Measurements from ENCODE around the gene ALAS2.
A peak's percentile ranks its signal among the peaks of the same experiment; 100 is the strongest.
"Not testable (repeated sequence)": the region's sequence is repeated elsewhere in the genome, so short reads cannot be mapped to it uniquely, and the experiment has no call there.

The ALAS2 gene

DNA sequence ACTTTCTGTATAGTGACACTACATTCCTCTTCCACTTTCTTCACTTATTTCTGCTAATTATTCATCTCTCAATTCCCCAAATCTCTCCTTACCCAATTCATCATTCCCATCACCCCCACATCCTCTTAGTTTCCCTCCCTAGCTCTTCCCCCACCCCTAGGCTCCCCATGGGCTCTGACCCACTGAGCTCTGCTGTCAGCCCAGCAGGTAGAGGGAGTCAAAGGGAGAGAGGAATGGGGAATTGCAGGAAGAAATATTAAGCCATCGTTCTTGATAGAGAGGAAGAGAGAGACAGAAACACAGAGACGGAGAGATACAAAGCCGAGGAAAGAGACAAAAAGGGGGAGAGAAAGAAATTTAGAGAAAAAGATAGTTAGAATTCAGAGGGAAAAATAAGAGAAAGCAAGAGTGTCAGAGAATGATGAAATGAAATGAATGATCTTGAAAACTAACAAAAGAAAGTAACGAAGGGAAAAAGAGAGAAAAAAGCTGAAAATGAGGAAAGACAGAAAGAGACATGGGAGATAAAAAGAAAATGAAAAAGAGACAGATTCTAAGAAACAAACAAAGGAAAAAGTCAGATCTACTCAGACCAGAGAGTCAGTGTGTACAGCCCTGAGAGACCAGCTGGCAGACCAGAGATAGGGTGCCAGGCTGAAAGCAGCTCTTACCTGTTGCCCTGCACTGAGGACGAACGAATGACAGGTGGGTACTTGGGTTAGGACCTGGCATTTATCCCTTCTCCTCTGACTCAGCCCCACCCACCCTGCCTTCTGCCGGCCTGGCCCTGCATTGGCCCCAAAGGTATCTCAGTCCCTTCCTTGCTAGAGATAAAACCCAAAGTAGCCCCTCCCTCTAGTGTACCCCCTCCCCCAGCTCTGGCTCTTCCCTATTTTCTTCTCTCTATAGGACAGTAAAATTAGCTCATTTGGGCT lies at the start of gene ALAS2:
ALAS2 (minus strand) TSS at position 707 of the 935 bp plus-strand sequence. CDS start 4,977 bp downstream, outside the sequence.
- Histone ChIP-seq H3K4me3 (no peak within 1 kb of the TSS), H3K27ac (no peak within 1 kb of the TSS)

DNA sequence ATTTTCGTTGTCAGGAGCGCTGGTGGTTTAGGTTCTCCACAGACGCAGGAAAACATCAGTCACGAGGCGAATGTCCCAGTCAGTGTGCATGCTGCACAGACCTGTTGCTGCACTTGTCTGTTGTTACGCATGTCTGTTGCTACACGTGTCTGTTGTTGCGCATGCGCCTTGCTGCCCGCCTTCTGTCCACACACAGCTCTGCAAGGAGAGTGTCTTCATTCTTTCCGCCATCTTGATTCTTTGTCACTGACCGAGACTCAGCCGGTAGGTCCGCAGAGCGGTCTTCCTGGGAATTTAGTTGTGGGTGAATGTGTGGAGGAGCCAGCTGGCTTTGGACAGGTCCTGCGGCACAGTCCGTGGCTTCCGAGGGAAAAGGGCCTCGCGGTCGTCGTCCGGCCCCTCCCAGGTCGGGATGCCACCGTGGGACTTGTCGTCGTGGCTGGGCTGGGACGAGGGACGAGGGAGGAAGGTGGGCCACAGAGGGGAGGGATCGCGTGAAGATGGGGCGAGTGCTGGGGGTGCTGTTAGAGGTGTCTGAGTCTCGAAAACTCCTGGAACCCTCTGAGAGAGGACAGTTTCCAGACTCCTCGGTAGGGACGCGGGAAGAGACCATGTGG lies 44.2 kb upstream of the ALAS2 start, which contains the start of gene PAGE2B:
PAGE2B (plus strand) TSS at position 180 of the 617 bp plus-strand sequence. CDS start 1,012 bp downstream, outside the sequence.
- H3K27ac ChIP-seq, result no peak within 1 kb of the TSS
- no peak within 1 kb of the TSS for H3K4me3 ChIP-seq

DNA sequence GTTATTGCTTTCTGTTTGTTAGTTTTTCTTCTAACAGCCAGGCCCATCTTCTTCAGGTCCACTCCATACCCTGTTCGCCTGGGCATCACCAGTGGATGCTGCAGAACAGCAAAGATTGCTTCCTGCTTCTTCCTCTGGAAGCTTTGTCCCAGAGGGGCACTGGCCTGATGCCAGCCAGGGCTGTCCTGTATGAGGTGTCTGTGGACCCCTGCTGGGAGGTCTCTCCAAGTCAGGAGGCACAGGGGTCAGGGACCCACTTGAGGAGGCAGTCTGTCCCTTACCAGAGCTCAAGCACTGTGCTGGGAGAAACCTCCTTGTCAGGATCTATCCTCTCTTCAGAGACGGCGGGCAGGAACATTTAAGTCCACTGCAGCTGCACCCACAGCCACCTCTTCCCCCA lies 41.5 kb upstream of the ALAS2 start:
- Histone ChIP-seq H3K4me3 (no peak overlapping the region), H3K27ac (no peak overlapping the region)

GRCh38 chrX:55067180-55067579 lies 36.4 kb upstream of the ALAS2 start:
- H3K27ac ChIP-seq, result not testable (repeated sequence)

GRCh38 chrX:55057675-55058249 lies 27.0 kb upstream of the ALAS2 start:
- H3K4me3 ChIP-seq, result no peak overlapping the region
- no peak overlapping the region for H3K27ac ChIP-seq

More at GRCh38 chrX:55067180-55067579, 36.4 kb upstream of the ALAS2 start:
- H3K4me3 ChIP-seq, result not testable (repeated sequence)

DNA sequence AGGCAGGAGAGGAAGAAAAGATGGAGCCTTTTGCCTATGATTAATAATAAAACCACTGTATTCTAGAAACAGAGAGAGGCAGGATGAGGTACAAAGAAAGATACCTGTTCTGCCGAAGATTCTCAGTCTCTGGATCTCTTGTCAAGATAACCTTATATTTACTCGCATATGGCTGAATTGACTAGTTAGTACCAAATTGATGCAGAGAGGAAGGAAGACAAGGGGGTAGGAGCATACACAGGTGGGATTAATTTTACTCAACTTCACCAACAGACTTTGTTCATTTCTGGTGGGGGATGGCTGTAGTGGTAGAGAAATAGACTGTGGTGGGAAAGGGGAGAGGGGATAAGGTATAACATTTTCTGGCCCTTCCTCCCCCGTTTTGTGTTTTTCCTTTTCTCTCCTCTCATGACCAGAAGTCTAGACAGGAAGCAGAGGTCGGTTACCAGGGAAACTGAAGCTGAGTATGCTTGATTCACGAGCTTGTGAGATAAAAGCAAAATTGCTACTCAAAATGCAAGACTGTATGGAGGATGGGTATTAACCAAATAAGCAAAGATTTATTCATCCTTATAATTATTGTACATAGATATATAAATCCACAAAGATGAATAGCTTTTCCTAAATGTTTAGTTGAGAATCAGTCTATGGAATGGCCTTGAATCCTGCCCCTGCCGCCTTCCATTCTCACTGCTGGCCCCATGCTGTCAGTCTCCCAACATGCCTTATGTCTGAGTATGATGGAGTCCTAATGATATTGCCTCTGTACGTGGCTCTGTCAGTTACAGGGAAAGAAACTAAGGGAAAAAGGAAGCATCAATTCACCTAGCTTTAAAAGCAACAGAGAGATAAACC lies 26.3 kb upstream of the ALAS2 start:
- Histone ChIP-seq H3K4me3 (no peak overlapping the region), H3K27ac (peak overlapping the region in 1 of 21 experiments; percentile 4)

DNA sequence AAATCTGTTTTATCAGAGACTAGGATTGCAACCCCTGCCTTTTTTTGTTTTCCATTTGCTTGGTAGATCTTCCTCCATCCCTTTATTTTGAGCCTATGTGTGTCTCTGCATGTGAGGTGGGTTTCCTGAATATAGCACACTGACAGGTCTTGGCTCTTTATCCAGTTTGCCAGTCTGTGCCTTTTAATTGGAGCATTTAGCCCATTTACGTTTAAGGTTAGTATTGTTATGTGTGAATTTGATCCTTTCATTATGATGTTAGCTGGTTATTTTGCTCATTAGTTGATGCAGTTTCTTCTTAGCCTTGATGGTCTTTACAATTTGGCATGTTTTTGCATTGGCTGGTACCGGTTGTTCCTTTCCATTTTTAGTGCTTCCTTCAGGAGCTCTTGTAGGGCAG lies 19.8 kb upstream of the ALAS2 start:
- H3K4me3 ChIP-seq, H3K27ac ChIP-seq: not testable (repeated sequence)

- H3K27ac ChIP-seq, result no peak overlapping the region
- H3K4me3 ChIP-seq, result no peak overlapping the region
Measured at GRCh38 chrX:55041514-55041913, 10.7 kb upstream of the ALAS2 start.

DNA sequence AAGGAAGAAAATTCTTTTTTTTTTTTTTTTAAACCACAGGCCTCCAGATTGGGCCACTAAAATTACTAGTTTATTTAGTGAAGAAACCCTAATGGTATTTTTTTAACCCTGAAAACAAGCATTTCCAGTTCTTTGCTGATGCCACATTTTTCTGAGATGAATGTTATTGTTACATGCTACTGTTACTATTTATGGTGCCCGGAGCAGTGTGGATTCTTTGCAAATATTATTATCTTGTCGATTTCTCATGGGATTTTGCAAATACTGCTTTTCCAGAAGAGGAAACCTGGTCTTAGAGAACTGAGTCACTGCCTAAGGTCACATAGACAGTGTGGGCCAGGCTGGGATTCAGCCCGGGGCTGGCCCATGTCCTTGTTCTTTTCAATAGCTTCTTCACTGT lies 8.7 kb upstream of the ALAS2 start:
- Histone ChIP-seq H3K4me3 (no peak overlapping the region), H3K27ac (no peak overlapping the region)

DNA sequence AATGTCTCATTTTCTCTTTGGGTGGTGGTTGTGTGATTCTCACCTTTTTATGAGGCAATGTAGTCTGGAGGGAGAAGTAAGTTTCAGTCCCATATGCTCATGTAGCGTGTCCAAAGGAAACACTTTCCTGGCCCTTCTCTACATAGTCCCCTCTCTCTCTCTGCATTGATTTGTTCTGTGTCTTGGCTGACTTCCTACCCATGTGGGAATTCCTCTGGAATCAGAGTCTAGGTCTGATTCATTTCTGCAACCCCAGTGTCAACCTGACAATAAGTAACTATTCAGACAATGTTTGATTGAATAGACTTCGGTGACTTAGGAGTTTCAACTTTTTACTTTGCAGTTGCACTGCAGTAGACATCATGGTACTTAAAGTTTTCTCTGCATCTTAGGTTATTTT lies 2.7 kb upstream of the ALAS2 start:
- Histone ChIP-seq H3K27ac (no peak overlapping the region), H3K4me3 (no peak overlapping the region)

- no peak overlapping the region for H3K27ac ChIP-seq
- H3K4me3 ChIP-seq, result no peak overlapping the region
Measured at GRCh38 chrX:55029291-55029690, 1.5 kb downstream of the ALAS2 start.

- Histone ChIP-seq H3K27ac (no peak overlapping the region), H3K4me3 (no peak overlapping the region)
Measured at GRCh38 chrX:55028611-55029010, 2.2 kb downstream of the ALAS2 start.

- Histone ChIP-seq H3K4me3 (no peak overlapping the region), H3K27ac (no peak overlapping the region)
Measured at GRCh38 chrX:55028040-55028439, 2.7 kb downstream of the ALAS2 start.

GRCh38 chrX:55026840-55027239 lies 3.9 kb downstream of the ALAS2 start:
- Histone ChIP-seq H3K4me3 (no peak overlapping the region), H3K27ac (no peak overlapping the region)

- Histone ChIP-seq H3K4me3 (no peak overlapping the region), H3K27ac (no peak overlapping the region)
Measured at GRCh38 chrX:55026143-55026542, 4.6 kb downstream of the ALAS2 start.

- H3K4me3 ChIP-seq, result no peak overlapping the region
- H3K27ac ChIP-seq, result no peak overlapping the region
Measured at GRCh38 chrX:55014897-55015299, 15.9 kb downstream of the ALAS2 start.

DNA sequence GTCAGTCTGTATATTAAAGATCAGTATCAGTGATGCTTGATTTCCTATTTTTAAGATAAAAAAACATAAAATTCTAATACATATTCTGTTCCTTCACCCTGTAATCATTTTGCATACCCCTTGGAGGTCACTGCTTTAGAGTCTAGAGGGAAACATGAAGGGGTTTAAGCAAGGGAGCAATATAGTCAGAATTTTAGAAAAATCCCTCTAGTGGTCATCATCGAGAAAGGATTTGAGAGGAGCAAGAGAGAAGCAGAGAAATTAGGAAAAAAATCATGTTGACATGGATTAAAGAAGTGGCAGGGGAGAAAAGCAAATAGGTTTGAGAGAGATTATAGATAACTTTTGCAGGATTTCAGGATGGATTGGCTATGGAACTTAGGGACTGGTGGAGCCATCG lies 19.5 kb downstream of the ALAS2 start:
- Histone ChIP-seq H3K27ac (no peak overlapping the region), H3K4me3 (no peak overlapping the region)

- Histone ChIP-seq H3K27ac (peak overlapping the region in 16 of 21 experiments; percentile 25 to 75 (median 50)), H3K4me3 (no peak overlapping the region)
Measured at GRCh38 chrX:55008571-55009358, 22.0 kb downstream of the ALAS2 start.

DNA sequence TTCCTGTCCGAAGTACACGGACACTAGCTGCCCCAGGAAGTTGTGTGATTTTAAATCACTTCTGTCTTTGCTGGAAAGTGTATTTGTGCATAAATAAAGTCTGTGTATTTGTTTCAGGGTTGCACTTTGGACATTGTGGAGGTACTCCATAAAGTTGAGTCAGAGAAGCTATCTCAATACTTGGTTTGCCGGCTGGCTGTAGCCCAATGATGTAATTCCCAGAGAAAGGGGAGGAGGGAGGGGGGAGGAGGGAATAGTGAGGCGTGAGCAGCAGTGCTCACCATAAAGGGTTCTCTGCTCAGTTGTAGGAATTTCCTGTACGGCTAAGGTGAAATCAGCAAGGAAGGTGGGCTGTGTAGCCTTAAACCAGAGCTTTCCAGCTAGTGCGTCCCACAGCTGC lies 23.1 kb downstream of the ALAS2 start:
- H3K27ac ChIP-seq, result peak overlapping the region in 17 of 21 experiments; percentile 23 to 75 (median 57)

More for the DNA sequence above, 23.1 kb downstream of the ALAS2 start:
- H3K4me3 ChIP-seq, result no peak overlapping the region
